ENCODE measurements around the gene TMEM248.
"Not testable (repeated sequence)": the region's sequence is repeated elsewhere in the genome, so short reads cannot be mapped to it uniquely, and the experiment has no call there.

TMEM248 gene

GRCh38 chr7:66910789-66911188 lies 10.2 kb upstream of the TMEM248 start:
- DNase-seq: no peak

GRCh38 chr7:66911191-66911590 lies 9.8 kb upstream of the TMEM248 start:
- not testable (repeated sequence) for DNase-seq

- no peak for DNase-seq
These were observed 8.8 kb upstream of the TMEM248 start for GRCh38 chr7:66912195-66912594.

- DNase-seq: no peak
These were observed 7.6 kb upstream of the TMEM248 start for GRCh38 chr7:66913118-66914037.

- DNase-seq: not testable (repeated sequence)
These were observed 3.1 kb upstream of the TMEM248 start for GRCh38 chr7:66917904-66918303.

- DNase-seq: no peak
These were observed 1.7 kb upstream of the TMEM248 start for GRCh38 chr7:66919304-66919703.

GRCh38 chr7:66919704-66920103 lies 1.3 kb upstream of the TMEM248 start:
- DNase-seq: no peak

GRCh38 chr7:66920256-66920655 lies 769 bp upstream of the TMEM248 start:
- DNase-seq: no peak

GRCh38 chr7:66921396-66921917 lies 432 bp downstream of the TMEM248 start:
- DNase-seq: peak; percentile 40

- no peak for DNase-seq
These were observed 977 bp downstream of the TMEM248 start for GRCh38 chr7:66921918-66922486.

- DNase-seq: no peak
These were observed 4.2 kb downstream of the TMEM248 start for GRCh38 chr7:66925255-66925654.

GRCh38 chr7:66927348-66927948 lies 6.4 kb downstream of the TMEM248 start:
- DNase-seq: no peak

GRCh38 chr7:66928388-66928787 lies 7.4 kb downstream of the TMEM248 start:
- DNase-seq: no peak

- DNase-seq: no peak
These were observed 8.1 kb downstream of the TMEM248 start for GRCh38 chr7:66929165-66929564.

- DNase-seq: no peak
These were observed 8.9 kb downstream of the TMEM248 start for GRCh38 chr7:66929935-66930334.

GRCh38 chr7:66930341-66930740 lies 9.3 kb downstream of the TMEM248 start:
- no peak for DNase-seq

- no peak for DNase-seq
These were observed 12.4 kb downstream of the TMEM248 start for GRCh38 chr7:66933469-66933868.

- no peak for DNase-seq
These were observed 16.9 kb downstream of the TMEM248 start for GRCh38 chr7:66937940-66938339.

GRCh38 chr7:66939325-66939724 lies 18.3 kb downstream of the TMEM248 start:
- DNase-seq: no peak

- no peak for DNase-seq
These were observed 25.5 kb downstream of the TMEM248 start for GRCh38 chr7:66946545-66946944.

GRCh38 chr7:66948480-66949109 lies 27.6 kb downstream of the TMEM248 start:
- DNase-seq: no peak

GRCh38 chr7:66950311-66950710 lies 29.3 kb downstream of the TMEM248 start:
- DNase-seq: no peak

GRCh38 chr7:66950763-66951162 lies 29.7 kb downstream of the TMEM248 start:
- no peak for DNase-seq

All from NCI-H1105 treated with DMSO at 0.1 percent for 48 hours (cell line).